Bone marrow (tissue), 2 donors: ENCODE data around the gene SEC24B.
"Not testable (repeated sequence)": the region's sequence is repeated elsewhere in the genome, so short reads cannot be mapped to it uniquely, and the experiment has no call there.

ENCODE experiments used
- DNase-seq, 2 donors: peaks; one replicate each; lab custom pipeline; 2025; lab: John Stamatoyannopoulos, UW

Gene SEC24B

DNA sequence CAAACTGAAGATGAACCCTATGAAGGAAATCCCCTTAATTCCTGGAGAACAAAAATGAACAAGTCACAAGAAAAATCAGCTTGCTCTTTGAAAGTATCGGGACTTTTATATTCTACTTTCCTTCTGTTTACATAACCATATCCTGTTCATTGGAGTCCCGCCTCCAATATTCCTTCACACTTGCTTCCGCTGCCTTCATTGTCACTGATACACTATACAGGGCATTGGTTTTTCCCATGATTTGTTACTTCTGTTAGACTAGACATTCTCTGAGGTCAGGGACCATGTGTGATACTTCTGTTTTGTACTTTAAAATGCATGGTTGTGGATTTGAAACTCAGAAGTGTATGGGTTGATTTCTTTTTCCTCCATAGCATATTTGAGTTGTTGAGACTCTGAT is 145.2 kb downstream of the SEC24B start:
- no peak for DNase-seq

DNA sequence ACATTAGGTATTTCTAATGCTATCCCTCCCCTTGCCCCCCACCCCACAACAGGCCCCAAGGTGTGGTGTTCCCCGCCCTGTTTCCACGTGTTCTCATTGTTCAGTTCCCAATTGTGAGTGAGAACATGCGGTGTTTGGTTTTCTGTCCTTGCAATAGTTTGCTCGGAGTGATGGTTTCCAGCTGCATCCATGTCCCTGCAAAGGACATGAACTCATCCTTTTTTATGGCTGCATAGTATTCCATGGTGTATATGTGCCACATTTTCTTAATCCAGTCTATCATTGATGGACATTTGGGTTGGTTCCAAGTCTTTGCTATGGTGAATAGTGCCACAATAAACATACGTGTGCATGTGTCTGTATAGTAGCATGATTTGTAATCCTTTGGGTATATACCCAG is 146.4 kb downstream of the SEC24B start:
- DNase-seq, result not testable (repeated sequence)

DNA sequence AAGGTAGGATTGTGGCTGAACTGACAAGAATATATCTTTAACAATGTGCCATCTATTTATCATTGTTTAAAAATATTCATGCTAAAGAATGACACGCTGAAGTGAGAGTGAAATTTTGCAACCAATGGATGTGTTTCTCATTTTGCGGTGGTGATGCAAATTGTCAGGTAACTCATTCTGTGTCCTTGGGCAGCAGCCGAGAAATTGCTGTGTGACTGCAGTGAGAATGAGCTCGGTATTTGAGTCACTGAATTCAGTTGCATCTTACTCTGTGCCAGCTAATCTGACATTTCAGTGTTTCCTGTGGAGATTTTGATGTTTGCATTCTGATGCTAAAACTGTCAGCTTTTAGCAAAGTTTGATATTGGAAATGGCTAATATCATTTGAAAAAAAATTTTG is 154.6 kb downstream of the SEC24B start:
- DNase-seq, result no peak

DNA sequence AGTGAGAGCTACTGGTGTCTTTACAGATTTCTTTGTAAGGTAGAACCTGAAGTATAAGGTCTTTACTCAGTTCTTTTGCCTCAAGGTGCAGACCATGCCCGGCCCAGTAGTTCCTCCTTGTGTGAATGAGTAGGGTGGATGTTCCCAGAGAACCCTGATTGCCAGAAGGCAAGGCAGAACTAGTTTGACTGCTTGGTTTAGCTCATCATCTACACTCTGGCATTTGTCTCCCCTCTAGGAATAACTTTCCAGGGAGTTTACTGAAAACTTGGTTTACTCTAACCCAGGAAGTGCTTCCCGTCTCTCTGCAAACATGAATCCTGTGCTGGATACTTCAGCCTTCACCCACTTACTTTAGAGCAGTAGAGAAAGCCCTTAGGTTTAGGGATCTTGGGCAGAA is 155.5 kb downstream of the SEC24B start:
- peak in 1 of 2 donors; percentile 1 for DNase-seq

DNA sequence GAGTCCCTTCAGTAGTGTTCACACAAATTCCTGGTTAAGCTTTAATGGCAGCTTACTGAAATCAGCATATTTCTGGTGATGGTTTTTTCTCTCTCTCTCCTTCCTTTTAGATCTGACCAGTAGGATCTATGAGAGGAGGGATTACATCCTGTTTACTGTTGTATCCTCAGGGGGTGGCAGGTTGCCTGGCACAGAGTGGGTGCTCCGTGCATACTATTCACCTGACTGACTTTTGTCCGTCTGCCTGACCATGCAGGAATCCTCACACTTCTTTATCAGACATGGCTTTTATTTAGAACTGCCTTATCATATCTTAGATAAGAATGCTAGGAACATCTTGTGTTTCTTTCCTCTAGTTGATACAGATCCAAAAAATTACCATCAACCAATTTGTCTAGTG is 156.0 kb downstream of the SEC24B start:
- DNase-seq, result no peak
